GM21526 (cell line): ENCODE measurements around the gene IFNA14.
A peak's percentile ranks its signal among the peaks of the same experiment; 100 is the strongest.
"Not testable (repeated sequence)": the region's sequence is repeated elsewhere in the genome, so short reads cannot be mapped to it uniquely, and the experiment has no call there.

ENCODE experiments used
- ATAC-seq: cut with Tn5 transposase; IDR thresholded peaks from one replicate; pipeline ENCODE4 v1.9.1; 2021; ENCODE audit warnings: moderate library complexity; ENCODE audit not compliant: unreplicated experiment, low FRiP score

The IFNA14 gene

DNA sequence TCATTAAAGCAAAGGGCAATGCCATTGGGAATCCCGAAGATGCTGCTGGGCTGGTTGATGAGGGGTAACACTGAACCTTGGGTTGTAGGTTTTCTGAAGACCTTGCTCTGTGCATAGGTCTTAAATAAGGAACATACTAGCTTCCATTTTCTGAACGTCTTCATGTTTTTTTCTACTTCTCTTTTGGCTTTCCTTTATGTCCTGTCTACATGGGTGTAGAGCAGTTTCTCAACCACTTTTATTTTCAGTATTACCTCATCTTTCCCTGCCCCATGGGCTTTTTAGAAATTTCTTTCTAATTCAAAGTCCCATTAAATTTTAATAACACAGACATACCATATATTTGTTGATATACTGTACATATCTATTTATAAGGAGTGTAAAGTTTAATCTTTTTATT is at the start of gene IFNA14:
Gene IFNA14 (minus strand): TSS at position 95 of the 400 bp plus-strand sequence. CDS start 70 bp downstream, at position 25.
- no peak for ATAC-seq

DNA sequence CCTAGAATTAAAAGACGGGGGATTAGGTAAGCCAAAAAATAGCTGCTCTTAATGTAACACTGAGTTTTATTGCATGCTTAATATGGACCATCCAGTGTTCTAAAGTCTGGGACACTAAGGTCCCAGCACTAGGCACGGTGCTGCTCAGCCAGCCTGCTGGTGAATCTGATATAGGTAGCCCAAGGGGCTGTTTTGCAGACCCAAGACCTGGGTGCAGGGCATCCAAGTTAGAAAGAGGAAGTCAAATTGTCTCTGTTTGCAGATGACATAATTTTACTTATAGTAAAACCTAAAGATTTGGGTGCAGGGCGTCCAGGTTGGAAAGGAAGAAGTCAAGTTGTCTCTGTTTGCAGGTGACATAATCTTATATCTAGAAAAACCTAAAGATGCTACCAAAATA is 47.5 kb upstream of the IFNA14 start:
- ATAC-seq = no peak

DNA sequence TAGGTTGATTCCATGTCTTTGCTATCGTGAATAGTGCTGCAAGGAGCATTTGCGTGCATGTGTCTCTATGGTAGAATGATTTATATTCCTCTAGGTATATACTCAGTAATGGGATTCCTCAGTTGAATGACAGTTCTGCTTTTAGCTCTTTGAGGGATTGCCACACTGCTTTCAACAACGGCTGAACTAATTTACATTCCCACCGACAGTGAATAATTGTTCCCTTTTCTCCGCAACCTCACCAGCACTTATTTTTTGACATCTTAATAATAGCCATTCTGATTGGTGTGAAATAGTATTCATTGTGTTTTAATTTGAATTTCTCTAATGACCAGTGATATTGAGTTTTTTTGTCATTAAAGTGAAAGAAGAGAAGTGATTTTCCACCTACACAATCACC is 46.9 kb upstream of the IFNA14 start:
- ATAC-seq = no peak

DNA sequence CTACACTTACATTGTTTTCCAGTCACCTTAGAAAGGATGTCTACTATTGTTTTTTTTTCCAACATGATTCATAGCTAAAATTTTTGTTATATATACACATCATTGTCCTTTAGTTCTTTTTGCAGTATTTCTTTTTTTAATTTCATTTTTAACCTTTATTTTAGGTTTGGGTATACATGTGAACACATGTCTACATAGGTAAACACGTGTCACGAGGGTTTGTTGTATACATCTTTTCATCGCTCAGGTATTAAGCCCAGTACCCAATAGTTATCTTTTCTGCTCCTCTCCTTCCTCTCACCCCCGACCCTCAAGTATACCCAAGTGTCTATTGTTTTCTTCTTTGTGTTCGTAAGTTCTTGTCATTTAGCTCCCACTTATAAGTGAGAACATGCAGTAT is 46.3 kb upstream of the IFNA14 start:
- no peak for ATAC-seq

DNA sequence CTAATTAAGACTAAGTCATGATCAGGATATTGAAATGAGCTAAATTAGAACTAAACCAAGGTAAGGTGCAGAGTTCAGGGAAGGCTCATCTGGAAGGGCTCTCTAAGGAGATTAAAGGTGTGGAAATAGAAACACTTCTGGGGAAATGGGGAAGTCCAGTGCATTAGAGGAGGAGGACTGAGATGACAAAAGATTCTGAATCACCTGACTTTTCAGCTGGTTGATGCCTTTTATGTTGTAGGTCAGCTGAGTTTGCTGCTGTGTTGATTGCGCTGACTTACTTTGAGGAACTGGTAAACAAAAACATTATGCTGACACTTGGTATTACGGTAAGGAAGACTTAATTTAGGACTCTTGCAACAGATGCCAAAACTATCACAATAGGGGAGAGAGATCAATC is 41.5 kb upstream of the IFNA14 start:
- no peak for ATAC-seq

DNA sequence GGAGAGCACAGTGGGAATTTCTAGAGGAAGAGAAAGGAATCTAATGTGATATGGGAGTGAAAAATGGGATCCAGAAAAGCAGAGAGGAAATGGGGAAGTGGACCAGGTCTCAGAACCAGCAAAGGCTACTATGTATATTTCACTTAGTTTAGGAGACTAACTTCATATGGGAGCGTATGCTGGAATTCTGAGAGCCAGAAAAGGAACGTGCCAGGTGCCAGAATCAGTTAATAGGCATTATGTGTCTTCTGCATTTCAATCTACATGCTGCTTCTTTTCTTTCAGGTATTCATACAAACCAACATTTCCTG is 28.5 kb upstream of the IFNA14 start:
- no peak for ATAC-seq

DNA sequence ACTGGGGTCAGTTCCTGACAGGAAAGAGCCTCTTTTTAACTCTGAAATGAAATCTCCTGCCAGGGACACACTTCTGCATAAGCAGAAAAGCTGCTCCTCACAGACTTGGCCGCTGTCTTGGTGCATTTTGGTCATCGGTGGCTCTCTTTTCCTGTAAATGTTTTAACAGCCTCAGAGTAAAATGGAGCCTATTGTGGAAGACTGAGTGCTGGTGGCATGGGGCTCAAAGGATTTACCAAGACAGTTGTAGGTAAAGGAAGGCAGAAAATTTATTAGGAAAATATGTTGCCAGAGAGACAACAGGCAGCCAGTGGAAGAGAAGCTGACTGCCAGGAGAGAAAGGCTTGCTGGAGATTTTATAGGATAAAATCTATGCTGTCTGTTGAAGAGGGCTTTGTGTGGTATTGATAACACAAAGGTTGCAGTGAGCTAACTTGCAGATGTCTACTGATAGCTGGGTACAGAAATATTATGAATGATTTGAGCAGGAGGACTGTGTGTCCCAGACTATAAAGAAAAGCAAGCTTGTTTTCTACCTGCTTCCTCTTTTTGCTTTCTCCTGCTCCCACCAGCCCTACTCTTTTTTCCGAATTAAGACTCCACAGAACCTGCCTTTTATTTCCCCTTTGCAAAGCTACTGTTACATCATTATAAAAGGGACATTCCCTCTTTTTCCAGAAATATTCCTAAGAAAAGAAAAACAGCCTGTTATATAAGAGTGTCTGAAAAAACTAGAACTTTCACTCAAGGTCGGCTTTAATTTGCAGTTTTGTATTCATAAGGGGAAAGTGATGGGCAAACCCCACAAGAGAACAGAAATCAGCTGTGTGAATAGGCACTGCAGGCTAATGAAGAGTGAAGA is 27.9 kb upstream of the IFNA14 start:
- no peak for ATAC-seq

DNA sequence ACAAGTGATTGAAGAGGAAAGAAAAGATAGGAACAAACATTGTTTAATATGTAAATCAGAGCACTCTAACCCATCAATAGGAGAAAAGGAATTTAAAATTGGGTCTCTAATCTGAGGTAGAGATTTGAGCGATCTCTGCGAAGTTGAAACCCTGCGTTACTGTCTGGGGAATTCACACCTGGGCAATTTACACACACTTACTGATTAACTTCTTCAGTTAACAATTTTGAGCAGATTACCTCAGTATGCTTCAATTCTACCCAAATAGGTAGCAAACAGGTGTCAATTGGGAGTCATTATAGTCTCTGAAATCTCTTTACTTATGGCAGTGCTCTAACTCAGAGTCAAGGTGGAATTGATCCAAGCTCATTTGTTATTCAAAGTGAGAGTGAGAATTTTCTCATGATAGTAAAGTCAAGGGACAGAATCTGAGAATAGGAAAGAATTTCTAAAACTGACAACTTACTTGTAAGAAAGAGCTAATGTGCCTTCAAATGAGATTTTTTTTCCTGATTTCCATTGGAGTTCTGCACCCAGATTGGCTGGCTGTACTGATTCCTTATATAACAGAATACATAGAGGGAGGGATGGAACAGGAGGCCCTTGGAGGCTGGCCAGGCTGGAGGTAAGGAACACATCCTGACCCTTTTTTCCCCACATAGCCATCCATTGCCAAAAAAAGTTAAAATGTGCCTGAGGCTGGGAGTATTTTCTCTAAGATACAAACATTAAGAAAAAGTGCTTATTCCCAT is 27.1 kb upstream of the IFNA14 start:
- ATAC-seq = no peak

DNA sequence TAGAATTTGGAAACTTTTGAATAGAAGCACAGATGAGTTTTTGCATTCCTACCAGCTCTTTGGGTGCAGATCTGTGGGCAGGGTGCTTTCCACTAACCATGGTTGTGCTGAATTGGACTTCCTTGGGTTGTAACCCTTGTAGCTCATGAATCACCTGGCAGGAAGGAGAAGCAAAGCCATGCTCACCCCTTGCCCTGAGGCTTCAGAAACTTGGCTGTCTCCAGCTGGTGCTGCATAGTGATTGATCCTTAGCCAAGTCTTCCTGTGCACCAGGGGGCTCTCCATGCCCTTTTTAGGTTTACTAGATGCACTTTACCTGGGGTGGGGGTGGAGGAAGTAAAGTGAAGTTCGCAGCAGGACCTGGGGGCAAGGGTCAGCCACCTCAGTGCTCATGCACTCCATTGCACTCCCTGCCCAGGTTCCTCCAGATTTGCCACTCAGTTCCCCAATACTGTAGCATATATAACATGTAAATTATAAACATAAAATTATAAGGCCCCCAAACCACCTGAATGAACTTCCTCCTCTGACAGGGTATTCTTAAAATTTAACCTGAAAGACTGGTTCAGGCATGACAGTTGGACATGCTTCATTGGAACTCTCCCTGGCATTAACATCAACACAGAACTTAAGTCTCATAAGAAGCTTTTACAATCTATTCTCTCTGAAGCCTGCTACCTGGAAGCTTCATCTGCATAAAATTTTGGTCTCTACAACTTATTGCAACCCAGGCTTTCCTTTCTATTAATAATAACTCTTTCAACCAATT is 25.8 kb upstream of the IFNA14 start:
- ATAC-seq = no peak

DNA sequence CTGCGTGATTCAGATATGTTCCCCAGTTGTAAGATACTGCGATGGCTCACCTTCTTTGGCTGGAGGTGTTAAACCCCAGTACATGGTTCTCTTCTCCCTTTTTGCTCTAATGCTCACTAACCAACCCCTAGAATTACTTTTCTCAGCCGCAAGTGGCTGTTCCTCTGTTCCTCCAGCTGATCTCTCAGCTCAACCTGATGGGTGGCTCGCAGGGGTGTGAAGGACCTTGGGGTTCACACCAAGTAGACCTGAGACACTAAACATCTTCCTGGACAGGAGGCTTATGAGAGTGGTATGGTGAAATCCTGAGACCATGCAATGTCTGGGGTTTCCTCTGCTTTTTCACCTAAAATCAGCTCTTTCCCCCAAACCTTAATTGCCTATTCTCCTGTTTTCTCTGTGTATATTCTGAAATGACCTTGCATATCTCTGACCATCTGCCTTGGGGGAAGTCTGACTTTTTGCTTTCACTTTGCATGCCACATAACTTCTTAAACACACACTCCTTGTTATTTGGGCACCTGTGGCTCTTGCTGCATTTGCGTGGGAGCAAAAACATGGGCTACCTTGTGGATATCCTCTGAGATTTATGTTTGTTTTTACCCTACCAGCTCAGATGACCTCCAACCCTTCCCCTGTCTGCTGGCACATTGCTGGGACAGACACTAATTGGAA is 15.9 kb upstream of the IFNA14 start:
- no peak for ATAC-seq

DNA sequence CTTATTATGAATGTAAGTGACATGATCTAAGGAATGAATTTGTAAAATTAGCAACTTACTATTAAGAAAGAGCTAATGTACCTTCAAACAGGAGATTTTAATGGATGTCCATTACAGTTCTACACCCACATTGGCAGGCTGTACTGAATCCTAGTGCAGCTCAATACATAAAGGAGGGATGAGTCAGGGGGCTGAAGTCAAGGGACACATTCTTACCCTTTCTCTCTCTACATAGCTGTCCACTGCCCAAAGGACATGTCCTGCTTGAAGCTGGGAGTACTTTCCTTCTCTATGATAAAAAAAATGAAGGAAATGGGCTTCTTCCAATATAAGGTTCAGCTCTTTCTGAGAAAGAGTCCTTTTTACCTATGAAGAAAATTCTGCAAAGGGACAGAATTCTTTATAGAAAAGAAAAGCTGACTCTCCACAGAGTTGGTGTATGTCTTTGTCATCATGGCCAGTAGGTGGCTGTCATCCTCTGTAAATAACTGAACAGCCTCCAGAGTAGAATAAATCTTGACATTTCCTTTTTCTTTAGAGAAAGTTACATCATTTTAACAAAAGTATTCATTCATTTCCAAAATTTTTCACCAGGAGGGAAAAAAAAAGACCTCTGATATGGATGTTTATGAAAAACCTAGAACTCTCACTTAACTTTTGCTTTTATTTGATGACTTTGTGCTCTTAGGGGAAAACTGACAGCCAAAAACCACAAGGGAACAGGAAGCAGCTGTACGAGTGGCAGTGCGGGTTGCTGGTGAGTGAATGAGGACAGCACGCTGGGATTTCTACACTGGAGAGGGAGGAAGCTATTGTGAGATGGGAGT is 13.1 kb upstream of the IFNA14 start:
- ATAC-seq = peak; percentile 75

DNA sequence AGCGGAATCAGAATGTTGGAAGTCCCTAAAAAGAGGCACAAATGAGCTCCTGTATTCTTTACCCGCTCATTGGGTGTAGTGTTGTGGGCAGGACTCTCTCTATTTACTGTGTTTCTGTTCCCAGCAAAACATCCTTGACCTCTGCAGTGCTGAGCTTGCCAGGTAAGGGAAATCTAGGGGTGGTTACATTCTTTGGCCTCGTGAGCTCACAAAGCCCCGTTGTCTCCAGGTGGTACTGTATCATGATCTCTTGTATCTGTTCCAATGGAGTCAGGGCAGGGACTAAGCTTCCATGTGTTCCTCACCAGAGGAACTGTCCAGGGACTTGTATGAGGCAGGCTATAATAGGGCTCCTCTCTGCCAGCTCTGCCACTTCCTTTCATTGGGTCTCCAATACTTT is 11.8 kb upstream of the IFNA14 start:
- no peak for ATAC-seq

DNA sequence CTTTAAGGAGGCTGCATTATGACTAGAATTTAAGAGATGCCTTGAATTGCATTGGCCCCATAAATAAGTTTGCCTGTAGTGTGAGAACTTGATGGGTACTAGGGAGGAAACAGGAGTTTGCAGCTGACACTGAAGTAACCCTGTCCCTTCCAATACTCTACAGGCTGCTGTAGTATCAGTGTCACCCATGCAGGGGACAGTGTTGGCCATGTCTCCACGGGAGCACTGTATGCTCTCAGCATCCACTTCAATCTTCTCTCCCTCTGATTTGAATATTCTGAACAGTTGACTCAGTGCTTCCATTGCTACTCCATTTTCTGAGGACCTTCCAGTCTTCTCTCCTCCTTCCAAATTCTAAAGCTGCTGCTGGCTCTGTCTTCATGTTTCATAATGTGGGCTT is 11.4 kb upstream of the IFNA14 start:
- ATAC-seq = no peak

DNA sequence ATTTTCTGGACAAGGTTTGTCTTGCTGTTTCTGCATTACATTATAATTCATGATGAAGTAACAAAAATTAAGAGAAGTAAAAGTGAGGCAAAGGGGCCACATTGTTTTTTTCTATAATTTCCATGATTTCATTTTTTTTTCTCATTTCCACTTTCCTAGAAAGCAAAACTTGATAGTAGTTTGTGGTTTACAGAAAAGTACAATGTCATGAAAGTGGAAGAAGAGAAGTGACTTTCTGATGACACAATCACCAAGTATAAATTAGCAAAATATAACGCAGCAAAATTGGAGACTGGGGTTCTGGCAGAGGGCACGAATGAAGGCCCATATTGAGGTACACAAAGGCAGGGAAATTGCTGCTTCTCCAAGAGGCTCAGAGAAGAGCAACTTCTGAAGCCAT is 5.0 kb upstream of the IFNA14 start:
- ATAC-seq = no peak

DNA sequence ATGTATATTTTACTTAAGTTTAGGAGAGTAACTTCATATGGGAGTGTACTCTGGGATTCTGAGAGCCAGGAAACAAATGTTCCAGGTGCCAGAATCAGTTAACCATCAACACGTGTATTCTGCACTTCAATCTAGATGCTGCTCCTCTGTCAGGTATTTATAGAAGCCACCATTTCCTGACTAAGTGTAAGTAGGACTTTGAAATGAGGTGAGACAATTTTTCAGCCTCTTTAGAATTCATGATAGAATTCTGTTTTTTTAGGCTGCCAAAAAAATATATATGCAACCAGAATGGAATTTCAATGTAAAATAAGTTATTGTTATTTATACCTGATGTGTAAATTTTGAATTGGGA is 3.5 kb downstream of the IFNA14 start:
- not testable (repeated sequence) for ATAC-seq

DNA sequence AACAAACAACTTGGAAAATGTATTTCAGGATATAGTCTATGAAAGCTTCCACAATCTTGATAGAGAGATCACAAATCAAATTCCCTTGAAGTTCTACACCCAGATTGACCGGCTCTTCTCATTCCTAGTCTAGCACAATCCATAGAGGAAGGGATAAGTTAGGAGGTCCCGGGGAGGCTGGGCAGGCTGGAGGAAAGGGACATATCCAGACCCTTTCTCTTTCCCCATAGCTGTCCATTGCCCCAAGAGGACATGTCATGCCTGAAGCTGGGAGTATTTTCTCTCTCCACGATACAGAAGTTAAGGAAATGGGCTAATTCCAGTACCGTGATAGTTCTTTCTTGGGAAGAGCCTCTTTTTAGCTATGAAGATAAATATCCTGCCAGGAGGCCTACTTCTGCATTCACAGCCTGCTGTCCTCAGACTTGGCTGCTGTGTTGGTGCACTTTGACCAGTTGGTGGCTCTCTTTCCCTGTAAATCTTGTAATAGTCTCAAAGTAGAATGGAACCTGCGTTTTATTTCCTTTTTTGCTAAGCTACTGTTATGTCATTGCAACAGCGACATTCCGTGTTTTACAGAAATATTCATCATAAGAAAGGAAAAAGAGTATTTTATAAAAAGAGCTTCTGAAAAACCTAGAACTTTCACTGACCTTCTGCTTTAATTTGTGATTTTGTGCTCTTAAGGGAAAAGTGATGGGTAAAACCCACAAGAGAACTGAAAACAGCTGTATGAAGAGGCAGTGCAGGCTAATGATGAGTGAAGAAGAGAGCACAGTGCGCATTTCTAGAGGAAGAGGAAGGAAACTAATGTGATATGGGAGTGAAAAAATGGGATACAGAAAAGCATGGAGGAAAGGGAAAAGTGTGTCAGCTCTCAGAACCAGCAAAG is 4.1 kb downstream of the IFNA14 start:
- ATAC-seq = peak; percentile 76

DNA sequence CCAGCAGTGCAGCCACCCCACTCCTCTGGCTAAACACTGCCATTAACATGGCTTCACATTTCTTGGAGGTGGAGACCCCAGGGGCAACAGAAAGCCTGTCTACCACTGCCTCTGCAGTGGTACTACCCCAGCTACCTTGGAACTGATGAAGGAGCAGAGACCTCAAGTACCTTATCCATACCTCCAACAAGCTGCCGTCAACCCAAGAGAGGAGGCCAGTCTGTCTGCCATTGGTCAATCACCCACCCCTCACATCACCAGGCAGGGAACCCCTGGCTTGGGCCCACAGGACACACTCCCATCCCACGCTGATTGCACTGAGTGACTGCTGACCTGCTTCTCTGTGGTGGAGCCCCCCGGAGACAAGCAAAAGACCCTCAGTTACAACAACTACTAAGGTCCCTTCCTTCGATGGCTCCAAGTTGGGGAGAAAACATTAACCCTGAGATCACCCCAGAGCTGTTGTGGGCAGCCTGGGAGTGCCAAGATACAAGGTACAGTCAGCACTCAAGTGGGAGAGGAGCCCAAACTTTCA is 5.6 kb downstream of the IFNA14 start:
- ATAC-seq = no peak

DNA sequence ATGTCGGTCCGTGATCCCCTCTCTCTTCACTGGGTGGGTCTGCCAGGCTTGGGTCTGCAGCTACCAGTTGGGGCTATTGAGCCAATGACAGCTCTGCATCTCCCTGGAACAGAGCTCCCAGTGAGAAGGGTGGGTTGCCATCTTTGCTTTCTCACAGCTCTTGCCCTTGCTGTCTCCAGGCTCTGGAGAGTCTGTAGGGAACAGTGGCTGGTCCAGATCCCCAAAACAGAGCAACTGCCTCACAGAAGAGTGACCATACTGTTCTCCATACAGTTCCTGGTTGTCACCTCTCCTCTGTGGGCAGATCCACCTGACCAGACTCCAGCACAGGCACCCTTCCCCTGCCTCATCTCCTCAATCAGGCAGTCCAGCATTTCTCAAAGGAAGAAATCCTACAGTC is 6.5 kb downstream of the IFNA14 start:
- ATAC-seq = no peak

DNA sequence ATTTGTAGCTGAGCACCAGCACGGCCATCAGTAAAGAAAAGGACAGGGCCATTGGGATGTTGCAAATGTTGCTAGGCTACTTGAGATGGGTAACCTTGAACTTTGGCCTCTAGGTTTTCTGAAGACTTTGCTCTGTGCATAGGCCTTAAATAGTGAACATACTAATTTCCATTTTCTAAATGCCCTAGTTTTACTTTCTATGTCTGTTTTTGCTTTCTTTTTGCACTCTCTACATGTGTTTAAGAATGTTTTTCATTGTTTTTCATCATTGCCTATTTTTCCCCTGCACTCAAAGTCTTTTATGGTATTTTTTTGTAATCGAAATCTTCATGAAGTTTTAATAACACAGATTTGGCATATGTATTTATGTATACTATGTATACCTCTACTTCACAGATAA is 11.7 kb downstream of the IFNA14 start, which contains the start of gene IFNA17:
Gene IFNA17 (minus strand): TSS at position 101 of the 400 bp plus-strand sequence. CDS start 49 bp downstream, at position 52.
- no peak for ATAC-seq
